K562 (cell line): ENCODE data around the gene CGREF1. TPM values are rescaled to one million over a fixed set of nuclear protein-coding genes. Genes with fewer than 3 reads are reported as not detected.

Source experiments
- ATAC-seq: fragments of 200-7000 bp; cut with Tn5 transposase; 3 replicates; pipeline ENCODE4 v1.9.1; 2020; ENCODE audit warnings: moderate library complexity
- BruUV-seq: library from RNA; stranded (reverse); fragments of 400-500 nt; replicated peaks from 2 replicates; lab custom pipeline; 2021; lab: Mats Ljungman, UMichigan
- CTCF ChIA-PET: fragments of 300-600 bp; formaldehyde crosslinking; extraction: SDS; loops from one replicate; lab custom pipeline; 2021; ENCODE audit warnings: low intra/inter-chr PET ratio; lab: Yijun Ruan, JAX
- POLR2A ChIA-PET: fragments of 300-600, 350-650 bp; sonication (Branson Sonifier 250); formaldehyde crosslinking; extraction: SDS; loops from one replicate; lab custom pipeline; 2021; ENCODE audit warnings: antibody characterized with exemption, inconsistent platforms; lab: Yijun Ruan, JAX
- DNase-seq, 4 experiments: peaks; one replicate each; pipeline versions ENCODE4 v3.0.0 to v3.0.0-alpha.2; 2011 to 2018; ENCODE audit warnings: low spot score in 3 of 4, mixed read lengths in 3 of 4; ENCODE audit errors: extremely low read depth in 1 of 4
- FAIRE-seq: peaks from 2 replicates; lab custom pipeline; 2011; peaks lifted over from hg19 to GRCh38; lab: Jason Lieb, UNC
- H2AFZ ChIP-seq: 2 replicates; pipeline ENCODE4 v1.6.0; 2011; ENCODE audit warnings: low read depth, low read length, control low read depth, inconsistent platforms
- H3K27ac ChIP-seq: fragments of 200-600 bp; 3 replicates; pipeline ENCODE4 v1.8.0; 2011; ENCODE audit warnings: low read depth, mild to moderate bottlenecking, control low read depth, inconsistent platforms, low read length, moderate library complexity, mixed read lengths; ENCODE audit errors: extremely low read depth
- H3K27me3 ChIP-seq, 2 experiments: fragments of 300-600 bp in 1 of 2; 2 replicates in 1 of 2; 3 replicates in 1 of 2; pipeline versions ENCODE4 v1.6.0 to v1.8.0; 2011; ENCODE audit warnings: inconsistent platforms in 2 of 2, low read length in 2 of 2, mild to moderate bottlenecking in 1 of 2, mixed read lengths in 1 of 2, moderate library complexity in 1 of 2; ENCODE audit not compliant: control insufficient read depth in 2 of 2, insufficient read depth in 2 of 2
- H3K36me3 ChIP-seq: fragments of 300-600 bp; 3 replicates; pipeline ENCODE4 v1.8.0; 2011; ENCODE audit warnings: mild to moderate bottlenecking, low read length, inconsistent platforms; ENCODE audit not compliant: control insufficient read depth, insufficient read depth
- H3K4me1 ChIP-seq, 2 experiments: fragments of 200-600 bp in 1 of 2; replicated peaks in 1 of 2; 2 replicates in 1 of 2; 3 replicates in 1 of 2; pipeline versions ENCODE4 v1.5.1 to v1.8.0; 2011; ENCODE audit warnings: inconsistent platforms in 2 of 2, low read length in 2 of 2, mild to moderate bottlenecking in 1 of 2, mixed read lengths in 1 of 2, moderate library complexity in 1 of 2; ENCODE audit not compliant: control insufficient read depth in 2 of 2, insufficient read depth in 2 of 2
- H3K4me2 ChIP-seq: 2 replicates; pipeline ENCODE4 v1.6.1; 2011; ENCODE audit warnings: low read length, control low read depth, inconsistent platforms, mixed read lengths; ENCODE audit not compliant: insufficient read depth
- H3K4me3 ChIP-seq: fragments of 200-600 bp; sonication (generic), shearing (Covaris generic); 2 replicates; pipeline ENCODE4 v1.5.1; 2016; ENCODE audit warnings: control low read depth, inconsistent platforms
- H3K79me2 ChIP-seq: fragments of 200-600 bp; 3 replicates; pipeline ENCODE4 v1.8.0; 2011; ENCODE audit warnings: low read length, inconsistent platforms; ENCODE audit not compliant: control insufficient read depth, insufficient read depth
- H3K9ac ChIP-seq, 2 experiments: 2 replicates each; pipeline versions ENCODE4 v1.6.0 to v1.6.1; 2011; ENCODE audit warnings: low read depth in 2 of 2, low read length in 2 of 2, control low read depth in 1 of 2, inconsistent platforms in 1 of 2, mild to moderate bottlenecking in 1 of 2, mixed read lengths in 1 of 2; ENCODE audit not compliant: insufficient read depth in 1 of 2
- H3K9me1 ChIP-seq: one replicate; pipeline ENCODE4 v1.6.0; 2011; ENCODE audit warnings: inconsistent platforms, mild to moderate bottlenecking, low read length, moderate library complexity; ENCODE audit not compliant: control insufficient read depth, insufficient read depth
- H3K9me3 ChIP-seq: replicated peaks from 2 replicates; pipeline ENCODE4 v1.5.1; 2011; ENCODE audit warnings: low read depth, low read length, inconsistent platforms; ENCODE audit not compliant: control insufficient read depth, insufficient read depth
- H4K20me1 ChIP-seq: replicated peaks from 2 replicates; pipeline ENCODE4 v1.6.1; 2011; ENCODE audit warnings: low read length, inconsistent platforms, mixed read lengths; ENCODE audit not compliant: control insufficient read depth, insufficient read depth
- CTCF ChIP-seq, 3 experiments: IDR thresholded peaks in 2 of 3; conservative IDR thresholded peaks in 1 of 3; 2 replicates each; pipeline ENCODE4 v1.5.1; 2011 to 2012; ENCODE audit warnings: low read length in 3 of 3, mild to moderate bottlenecking in 3 of 3, control low read depth in 2 of 3, improper control_type of control experiment in 1 of 3, inconsistent platforms in 1 of 3, low read depth in 1 of 3, mixed read lengths in 1 of 3, moderate library complexity in 1 of 3; ENCODE audit not compliant: insufficient read depth in 2 of 3
- RAD21 ChIP-seq, 2 experiments: fragments of 250-450 bp in 1 of 2; fragments of 450-650 bp in 1 of 2; sonication (Bioruptor Pico) in 1 of 2; formaldehyde crosslinking in 1 of 2; IDR thresholded peaks in 1 of 2; conservative IDR thresholded peaks in 1 of 2; 2 replicates each; pipeline versions ENCODE4 v1.4.0 to v1.8.0; 2020 to 2022; ENCODE audit warnings: mild to moderate bottlenecking in 2 of 2, moderate library complexity in 1 of 2
- REST ChIP-seq, 2 experiments: fragments of 450-650 bp; formaldehyde crosslinking in 1 of 2; IDR thresholded peaks; 2 replicates each; pipeline versions ENCODE4 v1.4.0 to v1.6.1; 2014 to 2020; ENCODE audit warnings: mild to moderate bottlenecking in 2 of 2, borderline replicate concordance in 1 of 2, low read depth in 1 of 2
- RNF219 ChIP-seq: fragments of 250-450 bp; sonication (Bioruptor Pico); IDR thresholded peaks from 2 replicates; pipeline ENCODE4 v1.5.0; 2022; ENCODE audit warnings: mild to moderate bottlenecking
- SAFB ChIP-seq: fragments of 200-400 bp; formaldehyde crosslinking; IDR thresholded peaks from 2 replicates; pipeline ENCODE4 v1.6.1; 2017; ENCODE audit warnings: low read depth, low read length, borderline replicate concordance
- SMARCC2 ChIP-seq: fragments of 450-650 bp; IDR thresholded peaks from 2 replicates; pipeline ENCODE4 v1.6.1; 2017; ENCODE audit warnings: antibody characterized with exemption, moderate library complexity, mild to moderate bottlenecking, low read depth
- WGBS: fragments of 100-300 bp; shearing (Covaris generic); methylation state at CpG from one replicate; pipeline ENCODE4 v1.1.6; 2016; ENCODE audit warnings: low coverage, mixed read lengths; ENCODE audit not compliant: insufficient coverage; ENCODE audit errors: missing lambda C conversion rate; 5-methylcytosine and 5-hydroxymethylcytosine counted together
- in situ Hi-C: fragments of 300-500 bp; cut with MboI; formaldehyde crosslinking; loops from 4 replicates; pipeline ENCODE4 v1.15.0; 2018; ENCODE audit warnings: inconsistent platforms, mixed read lengths
- intact Hi-C: fragments of 100-400 bp; cut with micrococcal nuclease; formaldehyde crosslinking; loops from 2 replicates; pipeline ENCODE4 v1.14.2; 2022
- polyA plus RNA-seq, 8 experiments: library from polyadenylated mRNA; depleted of rRNA in 4 of 8; stranded (reverse) in 5 of 8; unstranded in 3 of 8; fragments of >200 nt; fragmentation: Nextera tagmentation in 2 of 8; fragmentation: Illumina TruSeq in 1 of 8; extraction: Ambion mirVana in 2 of 8; extraction: Trizol in 1 of 8; gene quantifications; 2 replicates each; pipeline versions ENCODE4 v1.2.1 to v1.2.3, GENCODE V29; 2011 to 2014; ENCODE audit warnings: inconsistent platforms in 1 of 8, missing spikeins in 1 of 8
- total RNA-seq, 7 experiments: library from RNA; depleted of rRNA in 6 of 7; stranded (reverse); fragments of >200 nt in 6 of 7; fragmentation: Illumina TruSeq in 2 of 7; extraction: Trizol in 2 of 7; gene quantifications; 2 replicates each; pipeline versions ENCODE4 v1.2.1 to v1.2.3, GENCODE V29; 2011 to 2021; ENCODE audit warnings: low replicate concordance in 1 of 7

The CGREF1 gene
- total and polyA plus RNA-seq, 9 of the 15 experiments (the other 6 are each of a cell fraction or from before 2014, with no cell fraction given) = 0.07 to 0.50 (median 0.37) TPM

GRCh38 chr2:27100036-27100435 is 18.9 kb downstream of the CGREF1 start:
- no peaks in the 10 kb centered on the region for H3K79me2 ChIP-seq
- no TSS peak for BruUV-seq
- no peak for FAIRE-seq

More at GRCh38 chr2:27100036-27100435, 18.9 kb downstream of the CGREF1 start:
- no peak overlapping the region for H3K27ac ChIP-seq
- TF ChIP-seq SAFB = no peak
- peak in 1 of 2 experiments; percentile 24; a peak in 1 of 4 replicates for TF ChIP-seq RAD21 (CRISPR knock-in tag; conservative IDR thresholded peaks at IDR 0.05 in 1 of 2, IDR thresholded peaks at IDR 0.05 in 1 of 2)
- peak in 1 of 3 experiments; percentile 6; a peak in 1 of 6 replicates for TF ChIP-seq CTCF (IDR thresholded peaks at IDR 0.05 in 2 of 3, conservative IDR thresholded peaks at IDR 0.05 in 1 of 3; ENCODE audit: insufficient read depth in 2 of 3, low read depth in 1 of 3, low read length in 3 of 3)
- TF ChIP-seq REST (IDR thresholded peaks at IDR 0.05; ENCODE audit: borderline replicate concordance) = 0 out of 2 replicates have a peak, but pooled peaks have one; percentile 12
- TF ChIP-seq REST (CRISPR knock-in tag; IDR thresholded peaks at IDR 0.05; ENCODE audit: low read depth) = no peak
- TF ChIP-seq SMARCC2 = no peak
- no peak for TF ChIP-seq RNF219 (CRISPR knock-in tag)
- H3K4me2 ChIP-seq = no peak overlapping the region
- no peaks in the 10 kb centered on the region for H3K9me1 ChIP-seq
- H3K4me1 ChIP-seq = peaks cover 14 to 30% of the 10 kb centered on the region in 2 experiments; a peak in 4 of 5 replicates
- no peak overlapping the region for H3K4me3 ChIP-seq
- WGBS = 49% methylated on average over 9 of the region's 10 CpGs
- H3K9ac ChIP-seq = peak overlapping the region in 1 of 2 experiments; percentile 50; a peak in 1 of 4 replicates
- H4K20me1 ChIP-seq = no peaks in the 10 kb centered on the region
- no peak overlapping the region for H2AFZ ChIP-seq
- DNase-seq (no peak), ATAC-seq (no peak)
- no peaks in the 10 kb centered on the region for H3K27me3 ChIP-seq
- no peaks in the 10 kb centered on the region for H3K36me3 ChIP-seq
- in situ Hi-C loops (no loop called here), intact Hi-C loops (no loop called here)
- POLR2A ChIA-PET = interaction anchor here (0.6 kb wide), 1 partner anchor 215 kb away, joined by 3 read pairs; no protein-coding TSS in a partner anchor
- CTCF ChIA-PET = interaction anchor here (2.3 to 3.1 kb wide), 2 partner anchors 92 to 179 kb away, joined by 20 to 27 read pairs; no protein-coding TSS in a partner anchor
- H3K9me3 ChIP-seq = no peaks in the 10 kb centered on the region
